ENCODE measurements around the gene CST3.

The CST3 gene

DNA sequence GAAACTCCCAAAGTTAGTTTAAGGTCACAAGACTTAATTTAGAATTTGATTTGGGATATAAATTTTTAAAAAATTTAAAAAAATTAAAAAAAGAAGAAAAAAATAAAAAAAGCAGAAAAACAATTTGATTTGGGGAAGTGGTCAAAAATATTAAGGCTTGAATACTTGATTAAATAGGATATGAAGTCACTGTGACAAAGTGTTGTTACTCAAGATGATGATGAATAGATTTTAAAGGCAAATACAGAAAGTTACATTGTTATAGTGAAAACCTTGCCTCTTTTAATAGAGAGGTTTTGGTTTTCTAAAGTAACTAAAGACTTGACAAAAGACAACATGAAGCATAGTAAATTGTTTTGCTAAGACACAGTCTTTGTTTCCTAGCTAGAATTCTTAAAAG, 39.3 kb downstream of the CST3 start:
- DNase-seq = no peak

DNA sequence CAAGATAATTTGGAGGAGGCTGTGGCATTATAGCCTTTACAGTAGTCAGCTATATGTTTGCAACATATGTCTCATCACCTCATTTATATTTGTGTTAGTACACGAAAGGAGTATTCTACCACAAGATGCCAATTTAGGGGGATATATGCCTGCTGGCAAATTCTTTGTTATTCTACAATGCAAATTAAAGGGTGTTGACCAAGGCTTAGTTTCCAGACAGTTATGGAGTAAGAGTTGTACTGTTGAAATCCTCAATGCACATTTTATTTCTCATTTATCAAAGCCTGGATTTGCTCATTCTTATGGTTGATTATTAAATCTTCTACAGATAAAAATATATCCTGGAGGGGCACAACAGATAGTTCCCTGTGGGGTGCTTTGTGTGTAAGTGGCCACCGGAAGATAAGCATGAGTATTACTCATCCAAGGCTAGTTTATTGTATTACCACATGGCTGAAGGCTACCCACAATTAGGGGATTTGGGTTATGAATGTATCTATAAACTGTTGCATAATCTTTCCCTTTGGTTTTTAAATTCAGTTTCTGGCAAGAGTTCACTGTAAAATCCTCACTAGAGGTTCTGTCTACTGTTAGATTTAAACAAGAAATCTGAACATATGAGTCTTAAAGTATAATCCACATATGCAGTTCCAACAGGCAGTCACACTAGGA, 41.0 kb downstream of the CST3 start:
- no peak for DNase-seq

DNA sequence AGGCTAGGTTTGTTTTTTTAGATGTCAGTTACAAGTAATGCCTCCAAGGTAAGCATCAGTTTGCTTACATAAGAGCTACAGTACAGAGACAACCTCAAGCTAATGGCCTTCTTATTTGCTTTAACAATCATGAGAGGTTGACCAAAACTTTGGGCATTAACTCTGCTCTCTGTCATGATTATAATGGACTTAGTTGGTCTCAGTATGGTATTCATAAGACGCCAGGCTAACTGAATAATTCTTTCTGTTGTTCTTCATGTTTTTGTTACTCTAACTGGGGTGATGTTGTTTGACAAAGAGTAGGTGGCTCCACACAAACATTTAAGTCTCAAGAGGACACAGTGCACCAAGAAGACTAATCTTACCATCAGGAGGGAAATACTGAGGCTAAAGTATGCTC, 41.8 kb downstream of the CST3 start:
- no peak for DNase-seq

DNA sequence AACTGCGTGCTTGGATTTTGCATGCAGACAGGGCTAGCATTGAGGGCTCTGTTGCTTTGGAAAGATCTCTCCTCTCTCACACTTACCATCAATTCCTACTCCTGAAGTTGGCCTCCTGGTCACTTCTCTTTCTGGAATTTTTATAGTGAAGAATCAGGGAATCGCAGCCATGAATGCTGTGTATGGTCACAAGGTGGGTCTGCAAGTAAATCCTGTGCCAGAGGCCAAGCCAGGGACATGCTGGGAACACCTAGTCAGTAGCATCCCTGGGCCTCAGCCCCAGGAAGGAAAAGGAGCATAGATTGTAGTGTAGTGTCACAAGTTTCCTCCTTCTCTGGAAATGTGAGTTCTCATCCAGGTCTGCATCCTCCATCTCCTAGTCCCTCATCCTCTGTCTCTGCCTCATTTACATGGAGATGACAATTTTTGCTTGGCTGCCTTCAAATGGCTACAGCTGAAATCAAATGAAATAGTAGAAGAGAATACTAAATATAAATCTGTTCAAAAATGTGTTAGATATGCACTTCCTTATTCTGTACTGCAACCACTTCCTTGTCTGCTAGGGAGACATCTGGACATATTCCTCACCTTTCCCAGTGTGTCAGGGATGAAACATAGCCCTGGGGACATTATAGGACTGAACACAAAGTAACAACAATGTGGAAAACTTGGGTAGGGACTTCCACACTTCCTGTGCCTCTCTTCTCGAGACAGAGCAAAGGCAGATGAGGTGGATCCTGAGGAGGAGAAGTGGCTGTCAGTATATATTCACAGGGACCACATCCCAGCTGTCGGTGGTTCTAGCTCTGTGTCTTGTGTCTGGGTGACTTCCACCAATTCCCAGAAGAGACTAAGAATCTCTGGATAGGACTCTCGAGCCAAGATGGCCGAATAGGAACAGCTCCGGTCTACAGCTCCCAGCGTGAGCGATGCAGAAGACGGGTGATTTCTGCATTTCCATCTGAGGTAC, 49.0 kb downstream of the CST3 start:
- DNase-seq = peak; percentile 48

DNA sequence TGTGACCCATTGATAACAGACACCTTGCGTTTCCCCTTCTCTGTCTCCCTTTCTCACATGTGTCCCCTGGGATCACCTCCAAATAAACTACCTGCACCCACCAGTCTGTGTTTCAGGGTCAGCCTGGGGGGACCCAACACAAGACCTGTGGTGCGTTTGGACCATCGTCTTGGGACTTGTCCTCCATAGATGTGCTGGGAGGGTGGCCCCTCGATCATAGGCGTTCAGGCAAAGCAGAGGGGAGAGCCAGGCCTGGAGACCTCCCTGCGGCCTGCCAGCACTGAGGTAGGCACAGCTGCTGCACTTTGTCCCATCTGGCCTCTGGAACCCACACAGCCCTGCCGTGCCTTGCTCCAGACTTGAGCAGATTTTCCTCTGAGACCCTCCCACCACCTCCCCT, 50.1 kb downstream of the CST3 start:
- no peak for DNase-seq

GRCh38 chr20:23586735-23587525, 50.8 kb downstream of the CST3 start:
- no peak for DNase-seq

DNA sequence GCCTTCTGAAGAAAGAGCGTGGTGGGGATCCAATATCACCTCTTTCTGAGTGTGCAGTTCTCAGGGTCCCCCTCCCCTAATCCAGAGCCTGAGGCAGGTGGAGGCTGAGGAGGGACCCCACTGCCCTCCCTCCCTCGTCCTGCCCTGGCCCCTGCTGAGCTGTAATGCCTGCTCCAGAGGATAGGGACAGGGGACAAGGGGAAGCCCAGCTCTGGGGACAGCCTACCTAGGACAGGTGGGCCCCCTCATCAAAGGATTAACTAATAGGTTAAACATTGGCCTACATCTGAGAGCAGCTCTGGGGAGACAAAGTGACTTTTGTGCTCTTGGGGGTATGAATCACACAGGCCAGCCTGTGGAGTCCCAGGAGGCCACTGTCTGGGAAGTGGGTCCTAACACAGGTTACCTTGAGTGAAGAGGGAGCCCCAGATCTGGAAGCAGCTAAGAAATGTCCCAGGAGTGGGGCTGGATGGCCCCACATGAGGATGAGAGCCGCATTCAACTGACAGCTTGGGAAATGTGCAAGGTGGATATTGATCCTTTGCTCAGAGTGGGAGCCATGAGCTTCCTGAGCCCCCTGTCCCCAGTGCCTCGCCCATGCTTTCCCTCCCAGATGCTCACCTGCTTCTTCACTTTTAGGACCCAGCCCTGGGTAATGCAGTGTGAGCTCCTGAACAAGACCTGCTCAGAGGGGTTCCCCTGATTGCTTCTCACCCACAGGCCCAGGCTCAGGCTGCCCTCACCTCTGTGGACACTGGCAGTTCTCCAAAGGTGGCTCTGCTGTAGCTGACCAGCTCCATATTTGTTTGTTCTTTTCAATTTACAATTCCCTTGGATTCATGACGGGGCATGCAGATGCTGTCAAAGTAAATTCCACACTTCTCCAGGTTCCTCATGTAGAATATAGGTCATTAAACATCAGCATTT, 51.7 kb downstream of the CST3 start:
- no peak for DNase-seq

GRCh38 chr20:23585449-23585807, 52.3 kb downstream of the CST3 start:
- DNase-seq = no peak

DNA sequence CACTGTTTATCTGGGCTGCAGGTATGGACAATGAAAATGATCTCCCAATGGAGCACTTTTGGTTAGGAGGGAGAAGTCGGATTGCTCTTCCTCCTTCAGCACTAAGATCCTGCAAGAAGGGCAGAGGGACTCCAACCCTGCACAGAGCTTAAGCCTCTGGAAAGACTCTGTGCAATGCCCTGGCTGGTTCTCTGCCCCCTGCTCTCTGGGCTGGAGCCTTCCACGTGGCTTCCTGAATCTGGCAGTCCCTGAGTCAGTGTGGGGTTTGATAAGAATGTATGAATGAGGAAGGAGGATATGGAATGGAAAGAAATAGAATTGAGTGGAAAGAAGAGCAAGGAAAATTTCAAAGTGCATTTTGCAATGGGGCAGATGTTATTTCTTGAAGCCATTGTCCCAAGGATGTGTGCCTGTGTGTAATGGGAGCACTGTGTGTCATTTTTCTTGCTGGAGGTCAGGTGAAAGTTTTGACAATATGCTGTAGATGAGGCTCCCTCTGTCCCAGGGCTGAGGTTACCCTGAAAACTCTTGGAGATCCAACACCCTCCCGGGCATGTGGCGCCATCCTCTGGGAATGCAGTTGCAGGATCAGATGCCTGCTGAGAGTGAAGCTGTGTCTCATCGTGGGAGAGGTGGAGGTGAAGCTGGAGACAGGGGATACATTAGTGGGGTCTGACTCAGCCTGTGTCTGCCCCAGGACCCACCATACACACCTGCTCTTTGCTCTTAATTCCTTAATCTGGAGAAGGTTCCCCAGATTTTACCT, 53.1 kb downstream of the CST3 start:
- DNase-seq = no peak
